ENCODE results near the gene TP53TG5.

TP53TG5 gene

DNA sequence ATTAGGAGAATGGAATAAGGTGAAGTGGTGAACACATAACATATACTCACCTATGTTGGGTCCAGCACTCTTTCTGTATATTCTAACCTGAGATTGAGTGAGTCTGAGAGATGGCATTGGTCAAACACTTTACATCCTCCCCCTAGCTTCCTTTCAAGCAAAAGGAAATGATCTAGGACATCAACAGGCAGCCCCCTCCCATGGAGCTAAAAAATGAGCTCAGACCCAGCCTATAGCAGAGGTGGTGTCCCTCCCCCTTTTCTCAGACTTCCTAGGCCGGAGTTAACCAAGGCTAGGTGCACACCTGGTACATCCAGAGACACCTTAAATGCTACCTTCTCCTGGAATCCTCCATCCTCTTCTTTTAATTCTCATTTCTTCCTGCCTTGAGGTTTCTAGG is 24.4 kb downstream of the TP53TG5 start:
- no peak for TF ChIP-seq GATA2 (IDR thresholded peaks at IDR 0.05; ENCODE audit: low read depth, low read length)
- no peak for TF ChIP-seq GATA3 (IDR thresholded peaks at IDR 0.05; ENCODE audit: low read depth, low read length)

DNA sequence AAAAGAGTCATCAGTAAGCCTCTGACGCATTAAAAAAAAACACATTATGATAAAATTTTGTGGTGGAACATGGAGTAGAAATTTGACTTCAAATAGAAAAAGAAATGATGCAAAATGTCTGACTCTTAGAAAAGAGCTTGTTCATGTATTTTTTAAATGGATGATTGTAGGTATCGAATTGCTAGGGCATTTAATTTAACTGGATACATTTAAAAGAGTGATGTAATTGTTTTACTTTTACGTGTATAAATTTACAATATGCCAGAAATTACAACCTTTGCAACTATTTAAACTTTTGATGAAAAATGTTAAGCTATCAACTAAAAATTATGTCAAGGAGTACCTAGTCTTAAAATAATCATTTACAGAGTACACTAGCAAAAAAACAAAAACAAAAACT is 25.4 kb downstream of the TP53TG5 start:
- no peak for TF ChIP-seq GATA3 (IDR thresholded peaks at IDR 0.05; ENCODE audit: low read depth, low read length)
- TF ChIP-seq GATA2 (IDR thresholded peaks at IDR 0.05; ENCODE audit: low read depth, low read length) = no peak

DNA sequence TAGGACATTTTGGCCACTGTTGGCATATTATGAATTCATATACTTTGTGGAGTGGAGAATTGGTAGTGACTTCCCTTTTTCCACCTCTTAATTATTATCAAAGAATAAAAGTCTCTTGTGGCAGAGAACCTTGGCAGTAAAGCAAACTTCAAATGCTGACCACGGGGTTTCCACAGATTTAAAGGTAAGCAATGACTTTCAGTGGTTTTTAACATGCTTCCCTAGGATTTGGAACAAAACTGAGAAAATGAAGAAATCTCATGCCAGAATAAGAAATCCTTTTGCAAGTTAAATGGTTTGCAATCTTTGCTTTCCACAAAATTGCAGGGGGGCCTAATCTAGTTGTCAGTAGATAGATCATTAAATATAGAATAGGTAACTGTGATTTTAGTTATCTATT is 27.9 kb downstream of the TP53TG5 start:
- TF ChIP-seq GATA2 (IDR thresholded peaks at IDR 0.05; ENCODE audit: low read depth, low read length) (no peak), GATA3 (IDR thresholded peaks at IDR 0.05; ENCODE audit: low read depth, low read length) (no peak)

DNA sequence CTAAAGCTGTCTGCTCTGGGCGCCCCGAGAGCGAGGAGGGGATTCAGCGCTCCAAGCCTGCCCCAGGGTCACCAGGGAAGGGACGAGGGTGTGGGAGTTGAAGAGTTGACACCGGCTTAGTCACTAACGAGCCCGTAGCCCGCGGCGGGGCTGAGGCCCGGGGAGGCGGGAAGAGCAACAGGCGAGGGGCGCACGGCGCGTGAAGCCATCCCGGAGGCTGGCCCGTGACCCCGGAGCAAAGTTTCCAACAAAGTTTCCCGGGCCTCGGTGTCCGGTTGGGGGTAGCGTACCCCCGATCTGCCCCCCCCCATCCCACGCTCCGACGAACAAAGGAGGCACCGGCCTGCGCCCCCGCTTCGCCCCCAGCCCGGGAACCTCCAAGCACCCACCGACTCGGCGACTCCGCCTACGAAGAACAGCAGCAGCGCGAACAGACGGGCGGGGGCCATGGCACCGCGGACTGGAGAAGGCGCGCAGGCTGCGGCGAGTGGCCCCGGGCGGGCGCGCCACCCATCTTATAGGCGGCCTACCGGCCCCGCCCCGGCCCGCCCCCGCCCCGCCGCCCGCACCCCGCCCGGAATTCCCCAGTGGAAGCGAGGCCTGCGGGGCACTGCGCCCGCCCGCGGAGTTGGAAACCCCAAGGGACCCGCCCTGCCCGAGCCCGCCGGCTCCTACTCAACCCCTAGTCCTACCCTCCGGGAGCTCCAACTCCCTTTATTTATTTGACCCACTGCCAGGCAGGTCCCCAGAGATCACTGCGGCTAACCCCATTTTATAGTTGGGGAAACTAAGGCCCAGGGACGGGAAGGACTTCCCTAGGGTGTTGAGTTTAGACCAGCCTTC is 30.0 kb downstream of the TP53TG5 start, which contains the start of gene SDC4:
Gene SDC4 (minus strand): TSS at position 489 of the 843 bp plus-strand sequence. CDS start 40 bp downstream, at position 449.
- no peak for TF ChIP-seq GATA3 (IDR thresholded peaks at IDR 0.05; ENCODE audit: low read depth, low read length)
- TF ChIP-seq GATA2 (IDR thresholded peaks at IDR 0.05; ENCODE audit: low read depth, low read length) = no peak

DNA sequence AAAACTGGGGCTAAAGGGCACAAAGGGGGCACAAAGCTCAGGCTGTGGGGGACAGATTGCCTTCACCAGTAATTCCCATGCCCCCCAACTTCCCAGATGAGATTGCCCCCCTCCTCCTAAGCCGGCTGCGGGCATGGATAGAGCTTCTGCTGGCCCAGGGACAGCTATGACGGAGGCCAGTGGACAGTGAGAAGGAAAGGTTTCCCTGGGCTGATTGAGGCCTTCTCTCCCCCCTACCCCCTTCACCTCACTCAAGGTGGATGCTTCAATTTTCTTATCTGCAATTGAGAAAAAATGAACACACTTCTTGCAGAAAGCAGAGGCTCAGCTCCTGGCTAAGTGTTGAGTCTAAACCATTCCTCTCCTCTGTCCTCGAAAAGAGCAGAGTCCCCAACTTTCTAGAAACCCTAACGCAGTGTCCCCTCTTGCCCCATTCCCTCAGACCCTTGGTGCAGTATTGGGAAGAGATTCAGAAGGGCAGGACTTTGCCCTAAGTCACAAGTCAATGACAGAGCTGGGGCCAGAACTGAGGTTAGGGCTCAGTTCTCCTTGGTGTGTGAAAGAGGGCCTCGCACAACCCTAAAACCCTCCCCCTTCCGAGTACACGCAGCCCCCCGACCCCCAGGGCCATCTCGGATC is 30.7 kb downstream of the TP53TG5 start:
- TF ChIP-seq GATA2 (IDR thresholded peaks at IDR 0.05; ENCODE audit: low read depth, low read length) (no peak), GATA3 (IDR thresholded peaks at IDR 0.05; ENCODE audit: low read depth, low read length) (no peak)

DNA sequence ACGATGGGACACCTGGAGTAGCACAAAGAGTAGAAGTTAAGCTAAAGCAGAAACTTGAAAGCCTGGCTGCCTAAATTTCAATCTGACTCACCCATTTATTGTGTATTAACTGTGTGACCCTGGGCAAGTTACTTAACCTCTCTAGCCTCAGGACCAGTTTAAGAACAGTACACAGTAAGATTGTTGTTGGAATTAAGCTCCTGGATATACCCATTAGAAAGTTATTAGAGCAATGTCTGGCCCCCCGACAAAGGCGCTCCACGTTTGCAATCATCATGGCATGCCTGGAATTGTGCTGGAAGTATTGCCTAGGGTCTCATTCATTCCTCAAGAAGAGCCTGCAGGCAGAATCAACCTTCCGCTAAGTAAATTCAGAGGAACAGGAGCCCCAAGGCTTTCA is 31.3 kb downstream of the TP53TG5 start:
- TF ChIP-seq GATA3 (IDR thresholded peaks at IDR 0.05; ENCODE audit: low read depth, low read length) (no peak), GATA2 (IDR thresholded peaks at IDR 0.05; ENCODE audit: low read depth, low read length) (no peak)

DNA sequence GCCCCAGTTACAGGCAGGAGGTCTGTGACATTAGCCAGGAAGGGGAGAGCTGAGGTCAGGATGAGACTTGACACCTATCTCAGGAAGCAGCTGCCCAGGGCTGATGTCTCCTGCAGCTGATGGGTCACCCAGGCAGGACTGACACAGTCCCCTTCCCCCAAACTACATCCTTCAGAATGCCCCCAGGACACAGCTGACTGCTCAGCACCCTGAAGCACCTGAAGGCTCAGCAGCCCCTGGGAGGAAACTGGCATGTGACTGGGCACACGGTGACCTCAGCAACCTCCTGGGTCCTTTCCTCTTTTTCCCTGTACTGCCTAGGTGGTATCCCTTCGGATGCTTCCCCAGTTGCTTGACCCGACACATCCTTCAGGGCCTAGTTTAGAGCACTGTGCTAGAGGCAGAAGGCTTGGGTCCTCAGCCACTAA is 31.8 kb downstream of the TP53TG5 start:
- TF ChIP-seq GATA3 (IDR thresholded peaks at IDR 0.05; ENCODE audit: low read depth, low read length) (no peak), GATA2 (IDR thresholded peaks at IDR 0.05; ENCODE audit: low read depth, low read length) (no peak)

DNA sequence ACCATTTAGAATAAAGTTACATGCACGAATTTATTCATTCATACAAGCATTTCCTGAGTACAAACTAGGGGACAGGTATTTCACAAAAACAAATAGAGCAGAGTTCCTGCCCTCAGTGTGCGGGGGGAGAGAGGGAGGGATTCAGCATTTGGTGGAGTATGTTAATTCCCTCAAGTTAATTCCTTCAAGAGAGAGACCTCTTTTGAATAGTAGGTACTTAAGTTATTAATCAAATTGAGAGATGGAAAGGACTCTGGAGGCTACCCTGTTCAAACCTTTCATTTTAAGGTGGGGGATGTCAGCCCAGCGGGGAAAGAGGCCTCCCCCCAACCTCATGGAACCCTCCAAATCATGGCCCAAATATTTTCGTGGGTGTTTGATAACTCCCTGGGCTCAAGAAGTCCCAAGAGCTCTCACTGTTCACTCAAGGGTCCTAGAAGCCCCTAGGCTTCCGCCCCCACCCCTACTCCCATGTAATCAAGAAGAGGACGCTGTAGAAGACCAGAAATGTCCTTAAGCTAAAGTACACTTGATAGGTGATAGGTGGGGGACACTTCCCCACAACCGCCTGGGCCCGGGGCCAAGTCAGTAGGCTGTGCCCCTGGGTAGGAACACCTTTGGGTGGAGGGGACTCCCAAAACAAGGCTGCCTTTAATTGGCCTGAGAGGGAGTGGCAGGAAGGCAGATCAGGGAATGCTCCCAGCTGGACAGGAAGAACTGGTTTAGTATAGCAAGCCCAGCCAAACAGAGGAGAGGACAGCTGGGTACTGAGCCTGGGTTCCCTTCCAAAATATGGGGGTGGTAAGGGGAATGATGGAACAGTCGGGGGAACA is 32.8 kb downstream of the TP53TG5 start:
- TF ChIP-seq GATA2 (IDR thresholded peaks at IDR 0.05; ENCODE audit: low read depth, low read length) = no peak

DNA sequence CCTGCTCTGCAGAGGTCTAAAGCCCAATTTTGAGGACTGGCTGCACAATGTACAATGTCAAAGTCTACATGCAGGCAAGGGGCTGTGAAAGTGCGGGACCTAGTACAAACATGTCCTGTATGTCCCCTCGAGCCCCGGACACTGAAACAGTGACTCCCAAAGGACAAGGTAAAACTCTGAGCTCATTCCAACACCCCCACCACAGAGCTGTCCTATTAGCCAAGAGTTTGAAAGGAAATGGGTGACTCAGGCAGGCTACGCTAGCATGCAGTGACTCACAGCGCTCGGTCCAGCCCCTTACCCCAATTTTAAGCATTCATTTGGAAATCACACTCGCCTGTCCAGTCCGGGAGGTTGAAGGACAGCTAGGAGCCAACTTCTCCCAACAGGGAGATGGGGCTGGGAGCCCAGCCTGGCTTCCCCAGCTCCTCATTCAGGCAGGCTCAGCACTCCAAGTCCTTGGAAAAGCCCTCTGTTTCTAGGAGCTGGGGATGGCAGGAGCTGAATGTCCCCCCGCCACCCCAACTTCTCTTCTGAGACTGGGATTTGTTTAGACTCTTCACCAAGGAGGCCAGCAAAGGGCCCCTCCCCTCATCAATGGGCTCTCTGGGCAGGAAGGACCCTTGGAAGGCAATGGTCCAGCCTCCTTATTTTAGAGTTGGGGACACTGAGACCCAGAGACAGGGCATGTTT is 33.8 kb downstream of the TP53TG5 start:
- no peak for TF ChIP-seq GATA3 (IDR thresholded peaks at IDR 0.05; ENCODE audit: low read depth, low read length)
- TF ChIP-seq GATA2 (IDR thresholded peaks at IDR 0.05; ENCODE audit: low read depth, low read length) = no peak

DNA sequence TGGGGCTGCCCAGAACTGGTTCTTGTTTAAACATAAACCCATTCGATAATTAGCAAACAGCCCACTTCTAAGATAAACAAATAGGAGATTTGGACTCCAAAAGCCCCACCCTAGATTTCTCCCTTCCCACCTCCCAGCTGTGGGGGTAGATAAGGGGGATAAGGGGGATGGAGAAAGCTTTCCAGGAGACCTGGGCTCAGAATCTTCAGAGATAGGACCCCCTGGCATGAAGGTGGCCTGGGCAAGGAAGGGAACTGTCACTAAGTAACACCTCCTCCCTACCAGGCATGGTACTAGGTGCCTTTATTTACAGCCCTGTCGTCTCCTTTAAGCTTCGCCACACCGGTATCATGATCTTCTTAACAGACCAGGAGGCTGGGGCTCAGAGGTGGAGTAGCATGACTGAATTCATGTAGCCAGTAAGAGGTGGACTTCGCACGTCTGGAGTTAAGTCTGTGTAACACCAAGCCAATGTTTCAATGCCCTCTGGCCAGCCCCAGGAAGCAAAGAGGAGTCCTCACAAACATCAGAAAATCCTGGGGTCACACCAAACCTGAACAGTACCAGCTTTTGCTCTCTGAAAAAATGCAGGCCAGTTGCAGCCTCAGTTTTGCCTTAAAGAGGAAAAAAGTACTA is 34.5 kb downstream of the TP53TG5 start:
- no peak for TF ChIP-seq GATA3 (IDR thresholded peaks at IDR 0.05; ENCODE audit: low read depth, low read length)
- TF ChIP-seq GATA2 (IDR thresholded peaks at IDR 0.05; ENCODE audit: low read depth, low read length) = no peak

DNA sequence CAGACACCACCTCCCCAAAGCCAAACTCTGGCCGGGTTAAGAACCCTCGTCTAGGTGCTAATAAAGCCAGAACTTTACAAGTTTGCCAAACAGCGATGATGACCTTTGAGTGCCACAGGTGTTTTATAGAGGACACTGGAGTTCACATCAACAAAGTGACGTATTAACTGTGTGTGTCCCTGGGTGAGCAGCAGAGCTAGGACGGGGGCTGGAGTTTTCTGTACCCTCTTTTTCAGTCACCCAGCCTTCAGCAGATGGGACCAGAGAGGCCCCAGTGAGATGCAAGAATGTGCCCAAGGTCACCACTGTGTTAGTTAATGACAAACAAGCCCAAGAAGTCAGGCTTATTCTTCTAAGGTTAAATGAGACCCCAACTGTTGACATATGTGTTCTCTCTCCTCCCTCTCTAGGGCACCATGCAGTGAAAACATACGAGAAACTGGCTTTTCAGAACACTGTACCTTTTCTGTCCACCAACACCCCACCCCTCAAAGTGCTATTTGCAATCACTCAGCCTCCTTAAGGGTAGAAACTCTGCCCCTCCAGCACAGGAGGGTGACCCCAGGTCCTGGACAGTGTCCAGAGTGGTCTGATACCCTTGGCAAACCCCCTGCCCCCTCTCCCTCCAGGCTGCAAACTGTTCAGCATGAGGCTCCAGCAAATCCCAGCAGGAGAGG is 35.1 kb downstream of the TP53TG5 start:
- TF ChIP-seq GATA2 (IDR thresholded peaks at IDR 0.05; ENCODE audit: low read depth, low read length) = no peak
- TF ChIP-seq GATA3 (IDR thresholded peaks at IDR 0.05; ENCODE audit: low read depth, low read length) = no peak

DNA sequence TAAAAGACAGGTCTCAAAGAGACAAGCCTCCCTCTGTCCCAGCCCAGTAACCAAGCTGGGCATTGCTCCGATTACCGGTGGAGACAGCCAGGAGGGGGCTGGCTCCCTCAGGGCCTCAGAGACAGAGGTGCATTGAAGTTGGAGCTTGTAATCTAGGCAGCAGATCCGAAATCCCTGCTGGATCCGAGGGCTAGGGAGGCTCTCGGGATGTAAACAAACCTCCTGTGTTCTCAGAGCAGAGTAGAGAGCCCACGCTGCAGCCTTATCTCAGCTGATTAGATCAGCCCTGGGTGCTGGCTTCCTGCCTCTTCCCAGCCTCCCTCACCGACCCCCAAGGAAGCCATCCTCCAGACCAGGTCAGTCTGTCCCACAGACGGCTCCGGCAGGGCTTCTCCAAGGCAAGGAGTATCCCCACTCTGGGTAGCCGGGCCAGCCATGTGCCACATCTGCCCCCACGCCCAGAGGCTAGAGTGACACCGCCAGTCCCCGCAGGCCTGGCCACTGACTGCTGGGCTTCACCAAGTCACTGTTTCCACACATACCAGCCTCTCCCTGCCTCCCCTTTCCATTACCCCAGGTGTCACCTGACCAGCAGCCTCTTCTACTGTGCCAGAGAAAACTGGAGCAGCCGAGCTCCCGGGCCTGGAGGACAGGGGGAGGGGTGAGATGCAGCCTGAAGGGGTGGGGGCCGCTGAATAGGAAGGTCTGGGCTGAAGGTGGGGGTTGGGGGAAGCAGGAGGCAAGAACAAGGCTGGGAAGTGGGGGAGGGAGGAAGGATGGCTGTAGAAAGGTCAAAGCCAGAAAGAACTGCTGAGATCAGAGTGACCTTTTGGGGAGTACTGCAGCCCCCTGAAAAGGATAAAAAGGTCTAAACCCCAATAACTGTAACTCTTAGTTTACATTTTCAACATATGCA is 35.9 kb downstream of the TP53TG5 start:
- TF ChIP-seq GATA3 (IDR thresholded peaks at IDR 0.05; ENCODE audit: low read depth, low read length) (no peak; the same call in 1 of the 2 replicates), GATA2 (IDR thresholded peaks at IDR 0.05; ENCODE audit: low read depth, low read length) (peak; percentile 97)

Data from SH-SY5Y (cell line).